Measurements from ENCODE around the gene DLGAP1. TPM values are rescaled to one million over a fixed set of nuclear protein-coding genes. Genes with fewer than 3 reads are reported as not detected.

Gene DLGAP1
- total and polyA plus RNA-seq, 10 of the 15 experiments (the other 5 are each of a cell fraction or from before 2014, with no cell fraction given) = 0.23 to 27.6 (median 1.9) TPM

GRCh38 chr18:4358618-4359017 lies 96.5 kb downstream of the DLGAP1 start:
- ChIA-PET CTCF (interaction anchor here (1.0 to 1.5 kb wide), 3 partner anchors 26 to 83 kb away, joined by 3 to 4 read pairs (median 4); no protein-coding TSS in a partner anchor), RAD21 (ENCODE audit: unreplicated experiment) (interaction anchor here (0.8 to 1.3 kb wide), 3 partner anchors 17 to 236 kb away, joined by 3 to 5 read pairs (median 3); no protein-coding TSS in a partner anchor), SMC1A (ENCODE audit: uncharacterized antibody, unreplicated experiment) (interaction anchor here (0.6 to 3.7 kb wide), 13 partner anchors 8 to 690 kb away, joined by 3 to 17 read pairs (median 4); no protein-coding TSS in a partner anchor), POLR2A (interaction anchor here (0.8 to 1.8 kb wide), 3 partner anchors 27 to 108 kb away, joined by 3 to 6 read pairs (median 4); no protein-coding TSS in a partner anchor)
- no peak overlapping the region for H2AFZ ChIP-seq (ENCODE audit: control insufficient read depth, low read depth, low read length)
- no peak for ATAC-seq
- no peaks in the 10 kb centered on the region for H3K4me1 ChIP-seq (ENCODE audit: control insufficient read depth, insufficient read depth, low read length)
- peaks cover 0 to 4% of the 10 kb centered on the region in 2 experiments; a peak in 2 of 4 replicates for H3K36me3 ChIP-seq (ENCODE audit: control insufficient read depth in 2 of 2, insufficient read depth in 2 of 2, low read length in 1 of 2)
- in situ Hi-C loops (cut with MboI) = no loop called here
- H3K9me3 ChIP-seq (replicated peaks; ENCODE audit: control insufficient read depth, insufficient read depth, low read length) = no peaks in the 10 kb centered on the region; the same call in 2 of the 3 replicates
- H3K9ac ChIP-seq (ENCODE audit: control insufficient read depth, insufficient read depth, low read length) = no peak overlapping the region
- FAIRE-seq = no peak
- no peaks in the 10 kb centered on the region for H3K27me3 ChIP-seq (replicated peaks in 1 of 2; ENCODE audit: control insufficient read depth in 2 of 2, insufficient read depth in 2 of 2, low read length in 1 of 2)
- H3K27ac ChIP-seq (ENCODE audit: control insufficient read depth, insufficient read depth) = no peak overlapping the region
- no peak overlapping the region for H3K4me2 ChIP-seq (ENCODE audit: control insufficient read depth, insufficient read depth)
- H3K79me2 ChIP-seq (ENCODE audit: control insufficient read depth, insufficient read depth, low read length) = no peaks in the 10 kb centered on the region
- no peak overlapping the region for H3K4me3 ChIP-seq
- WGBS (ENCODE audit: insufficient coverage, insufficient replicate concordance, low lambda C conversion rate, missing lambda C conversion rate) = 33% methylated on average over 4 of the region's 4 CpGs
- intact Hi-C loops (cut with micrococcal nuclease; ENCODE audit: unreplicated experiment) = loop anchor here (5.0 to 10.0 kb wide), 2 partner anchors 34 to 696 kb away; no protein-coding TSS in a partner anchor
- H4K20me1 ChIP-seq (ENCODE audit: control insufficient read depth, insufficient read depth) = no peaks in the 10 kb centered on the region
- BruUV-seq (replicated peaks) = no TSS peak
- no peak for DNase-seq (ENCODE audit: low read depth, low spot score)
- TF ChIP-seq BRCA1 (IDR thresholded peaks at IDR 0.05; ENCODE audit: low read depth, low read length) = no peak
- no peak for TF ChIP-seq RCOR1 (conservative IDR thresholded peaks at IDR 0.05; ENCODE audit: low read depth, low read length)
- TF ChIP-seq NFYB (IDR thresholded peaks at IDR 0.05; ENCODE audit: insufficient read depth, low read depth, low read length) = no peak
- TF ChIP-seq SKIL (IDR thresholded peaks at IDR 0.05; ENCODE audit: low read depth, poor library complexity, severe bottlenecking) = no peak
- TF ChIP-seq BCL3 (IDR thresholded peaks at IDR 0.05; ENCODE audit: borderline replicate concordance, insufficient read depth, low read depth, low read length, poor library complexity, severe bottlenecking) = no peak
- TF ChIP-seq EGR1 (IDR thresholded peaks at IDR 0.05; ENCODE audit: borderline replicate concordance in 1 of 2, low read depth in 2 of 2, low read length in 2 of 2) = no peak
- no peak for TF ChIP-seq RBBP5 (conservative IDR thresholded peaks at IDR 0.05)
- TF ChIP-seq ESRRA (IDR thresholded peaks at IDR 0.05; ENCODE audit: low read length) = no peak
- TF ChIP-seq CHD4 (IDR thresholded peaks at IDR 0.05) = no peak
- no peak for TF ChIP-seq ZBTB4 (CRISPR knock-in tag; IDR thresholded peaks at IDR 0.05)
- no peak for TF ChIP-seq PAX5 (IDR thresholded peaks at IDR 0.05; ENCODE audit: borderline replicate concordance, low read depth, low read length)
- TF ChIP-seq PAX8 (IDR thresholded peaks at IDR 0.05) = no peak
